Hepatocyte (in vitro differentiated cells): ENCODE results near the gene C2CD4A. TPM values are rescaled to one million over a fixed set of nuclear protein-coding genes. Genes with fewer than 3 reads are reported as not detected.

ENCODE experiments used
- DNase-seq: peaks from one replicate; pipeline ENCODE4 v3.0.0-alpha.2; 2016; ENCODE audit warnings: low spot score
- H2AFZ ChIP-seq: fragments of 200-600 bp; sonication (generic); 2 replicates; pipeline ENCODE4 v1.6.0; 2016; ENCODE audit warnings: antibody characterized with exemption, mild to moderate bottlenecking
- H3K27ac ChIP-seq: fragments of 200-600 bp; sonication (generic); 2 replicates; pipeline ENCODE4 v1.5.1; 2016; ENCODE audit warnings: mild to moderate bottlenecking
- H3K27me3 ChIP-seq: fragments of 200-600 bp; sonication (generic); 2 replicates; pipeline ENCODE4 v1.6.1; 2016
- H3K36me3 ChIP-seq: fragments of 200-600 bp; sonication (generic); replicated peaks from 2 replicates; pipeline ENCODE4 v1.5.1; 2016; ENCODE audit warnings: low read depth; ENCODE audit not compliant: insufficient read depth
- H3K4me1 ChIP-seq: fragments of 200-600 bp; sonication (generic); 2 replicates; pipeline ENCODE4 v1.5.1; 2016; ENCODE audit warnings: mild to moderate bottlenecking, moderate library complexity; ENCODE audit not compliant: insufficient read depth
- H3K4me2 ChIP-seq: fragments of 200-600 bp; sonication (generic); 2 replicates; pipeline ENCODE4 v1.6.0; 2016
- H3K4me3 ChIP-seq: fragments of 200-600 bp; sonication (generic); 2 replicates; pipeline ENCODE4 v1.5.1; 2016; ENCODE audit warnings: mild to moderate bottlenecking
- H3K79me2 ChIP-seq: fragments of 200-600 bp; sonication (generic); 2 replicates; pipeline ENCODE4 v1.6.0; 2017; ENCODE audit warnings: mild to moderate bottlenecking
- H3K9me2 ChIP-seq: fragments of 200-600 bp; sonication (generic); replicated peaks from 2 replicates; pipeline ENCODE4 v1.6.0; 2017; ENCODE audit warnings: mild to moderate bottlenecking; ENCODE audit not compliant: insufficient read depth
- H3K9me3 ChIP-seq: fragments of 200-600 bp; sonication (generic); 2 replicates; pipeline ENCODE4 v1.5.1; 2016; ENCODE audit warnings: low read depth, mild to moderate bottlenecking
- H4K20me1 ChIP-seq: fragments of 200-600 bp; sonication (generic); 2 replicates; pipeline ENCODE4 v1.6.0; 2016; ENCODE audit warnings: mild to moderate bottlenecking; ENCODE audit not compliant: insufficient read depth, poor library complexity, severe bottlenecking
- CTCF ChIP-seq: fragments of 200-600 bp; sonication (generic); IDR thresholded peaks from 2 replicates; pipeline ENCODE4 v1.5.1; 2016; ENCODE audit warnings: antibody characterized with exemption, mild to moderate bottlenecking; ENCODE audit not compliant: poor library complexity
- EZH2 ChIP-seq: fragments of 200-600 bp; sonication (generic); IDR thresholded peaks from 2 replicates; pipeline ENCODE4 v1.6.1; 2016; ENCODE audit warnings: antibody characterized with exemption, mild to moderate bottlenecking, borderline replicate concordance
- EZH2phosphoT487 ChIP-seq: fragments of 200-600 bp; sonication (generic); IDR thresholded peaks from one replicate; pipeline ENCODE4 v1.6.1; 2018; ENCODE audit warnings: antibody characterized with exemption, mild to moderate bottlenecking, low read depth, moderate library complexity; ENCODE audit not compliant: unreplicated experiment, severe bottlenecking
- WGBS: methylation state at CpG from one replicate; pipeline ENCODE4 v1.1.6; 2016; ENCODE audit warnings: low lambda C conversion rate; ENCODE audit errors: missing lambda C conversion rate; 5-methylcytosine and 5-hydroxymethylcytosine counted together
- polyA plus RNA-seq: library from polyadenylated mRNA; unstranded; fragments of >200 nt; fragmentation: Nextera tagmentation; extraction: Ambion mirVana; gene quantifications from 2 replicates; pipeline ENCODE4 v1.2.1, GENCODE V29; 2016
- total RNA-seq: library from RNA; depleted of rRNA; stranded (reverse); fragments of >200 nt; gene quantifications from 2 replicates; pipeline ENCODE4 v1.2.3, GENCODE V29; 2014

The C2CD4A gene
- total and polyA plus RNA-seq, 2 experiments from 2014 or later = 0.13 to 0.60 TPM

- peaks cover 4% of the 10 kb centered on the region for H4K20me1 ChIP-seq
- H2AFZ ChIP-seq = no peak overlapping the region
- no peak overlapping the region for H3K27ac ChIP-seq
- DNase-seq = no peak
- no peak overlapping the region for H3K4me3 ChIP-seq
- no peaks in the 10 kb centered on the region for H3K9me3 ChIP-seq
- WGBS = 38% methylated on average over 1 of the region's 1 CpG
- H3K4me2 ChIP-seq = no peak overlapping the region
- no peaks in the 10 kb centered on the region for H3K36me3 ChIP-seq
- no peaks in the 10 kb centered on the region for H3K9me2 ChIP-seq
- H3K4me1 ChIP-seq = no peaks in the 10 kb centered on the region
- peaks cover 73% of the 10 kb centered on the region for H3K79me2 ChIP-seq
- TF ChIP-seq EZH2 (no peak), EZH2phosphoT487 (no peak), CTCF (no peak)
- no peaks in the 10 kb centered on the region for H3K27me3 ChIP-seq
Observed at GRCh38 chr15:62050115-62050514, 16.7 kb upstream of the C2CD4A start.

GRCh38 chr15:62051166-62051565 lies 15.6 kb upstream of the C2CD4A start:
- Histone ChIP-seq H4K20me1 (peaks cover 4% of the 10 kb centered on the region), H3K4me2 (no peak overlapping the region), H3K36me3 (no peaks in the 10 kb centered on the region), H3K27me3 (no peaks in the 10 kb centered on the region), H3K79me2 (peaks cover 75% of the 10 kb centered on the region), H3K9me3 (no peaks in the 10 kb centered on the region), H2AFZ (no peak overlapping the region), H3K9me2 (no peaks in the 10 kb centered on the region), H3K4me3 (no peak overlapping the region), H3K4me1 (no peaks in the 10 kb centered on the region), H3K27ac (no peak overlapping the region)
- TF ChIP-seq CTCF (no peak), EZH2 (no peak), EZH2phosphoT487 (no peak)
- no peak for DNase-seq
- 86% methylated on average over 4 of the region's 4 CpGs for WGBS

GRCh38 chr15:62052713-62053112 lies 14.1 kb upstream of the C2CD4A start:
- Histone ChIP-seq H4K20me1 (peaks cover 5% of the 10 kb centered on the region), H3K27ac (no peak overlapping the region), H3K36me3 (no peaks in the 10 kb centered on the region), H3K4me2 (no peak overlapping the region), H3K4me3 (no peak overlapping the region), H2AFZ (no peak overlapping the region), H3K79me2 (peaks cover 74% of the 10 kb centered on the region), H3K9me2 (no peaks in the 10 kb centered on the region), H3K9me3 (no peaks in the 10 kb centered on the region), H3K4me1 (no peaks in the 10 kb centered on the region), H3K27me3 (no peaks in the 10 kb centered on the region)
- no peak for DNase-seq
- 100% methylated on average over 1 of the region's 1 CpG for WGBS
- no peak for TF ChIP-seq CTCF
- no peak for TF ChIP-seq EZH2
- no peak for TF ChIP-seq EZH2phosphoT487

GRCh38 chr15:62053439-62054085 lies 13.2 kb upstream of the C2CD4A start:
- H3K9me3 ChIP-seq = no peaks in the 10 kb centered on the region
- no peak overlapping the region for H3K4me3 ChIP-seq
- no peaks in the 10 kb centered on the region for H3K36me3 ChIP-seq
- no peaks in the 10 kb centered on the region for H3K27me3 ChIP-seq
- H3K9me2 ChIP-seq = no peaks in the 10 kb centered on the region
- no peak overlapping the region for H2AFZ ChIP-seq
- H3K4me1 ChIP-seq = peaks cover under 1% of the 10 kb centered on the region
- TF ChIP-seq CTCF = no peak
- no peak overlapping the region for H3K27ac ChIP-seq
- peaks cover 81% of the 10 kb centered on the region for H3K79me2 ChIP-seq
- DNase-seq = no peak
- peaks cover 11% of the 10 kb centered on the region for H4K20me1 ChIP-seq
- 75% methylated on average over 5 of the region's 5 CpGs for WGBS
- no peak overlapping the region for H3K4me2 ChIP-seq
